Esophagus squamous epithelium (tissue), 5 donors: ENCODE measurements around the gene PRSS35. TPM values are rescaled to one million over a fixed set of nuclear protein-coding genes. Genes with fewer than 3 reads are reported as not detected.
"Not testable (repeated sequence)": the region's sequence is repeated elsewhere in the genome, so short reads cannot be mapped to it uniquely, and the experiment has no call there.

Experiments used
- DNase-seq: peaks from one replicate; lab custom pipeline; 2025; lab: John Stamatoyannopoulos, UW
- H3K27ac ChIP-seq, 4 donors: fragments of 200-600 bp; sonication (generic); one replicate each; pipeline ENCODE4 v1.5.1; 2016 to 2019; ENCODE audit warnings: mild to moderate bottlenecking in 1 of 4
- H3K27me3 ChIP-seq, 4 donors: fragments of 200-600 bp; sonication (generic); 1 replicate in 3 of 4; 2 replicates in 1 of 4; pipeline versions ENCODE4 v1.5.1 to v1.6.0; 2017 to 2021; ENCODE audit warnings: antibody characterized with exemption in 1 of 4
- H3K36me3 ChIP-seq, 3 donors: fragments of 200-600 bp; sonication (generic); one replicate each; pipeline ENCODE4 v1.5.1; 2016 to 2019
- H3K4me1 ChIP-seq, 3 donors: fragments of 200-600 bp; sonication (generic); one replicate each; pipeline ENCODE4 v1.5.1; 2017 to 2019
- H3K4me3 ChIP-seq, 4 donors: fragments of 200-600 bp; sonication (generic); 1 replicate in 3 of 4; 2 replicates in 1 of 4; pipeline ENCODE4 v1.5.1; 2016 to 2019; ENCODE audit warnings: mild to moderate bottlenecking in 2 of 4, moderate library complexity in 1 of 4
- H3K9me3 ChIP-seq, 3 donors: fragments of 200-600 bp; sonication (generic); one replicate each; pipeline ENCODE4 v1.5.1; 2016 to 2019
- CTCF ChIP-seq, 6 experiments: fragments of 450-650 bp in 4 of 6; fragments of 200-600 bp in 2 of 6; sonication (generic) in 2 of 6; IDR thresholded peaks; one replicate each; pipeline ENCODE4 v1.5.1; 2016 to 2019; ENCODE audit warnings: antibody characterized with exemption in 6 of 6, mild to moderate bottlenecking in 4 of 6, moderate library complexity in 4 of 6
- POLR2A ChIP-seq, 4 donors: fragments of 450-650 bp; IDR thresholded peaks; one replicate each; pipeline ENCODE4 v1.6.1; 2017; ENCODE audit warnings: antibody characterized with exemption in 4 of 4, mild to moderate bottlenecking in 4 of 4, moderate library complexity in 3 of 4
- WGBS, 2 donors: methylation state at CpG; one replicate each; pipeline ENCODE4 v1.1.5; 2018; 5-methylcytosine and 5-hydroxymethylcytosine counted together
- intact Hi-C: fragments of 100-400 bp; cut with DNase I; formaldehyde crosslinking; loops from one replicate; pipeline ENCODE4 v1.15.0; 2022
- total RNA-seq, 4 donors: library from RNA; depleted of rRNA; stranded (reverse); fragments of >200 nt; gene quantifications; one replicate each; pipeline ENCODE4 v1.1.0, GENCODE V29; 2016
- donor health status: DM: yes; HTN: yes; CAD: no.

PRSS35 gene
- total RNA-seq, 4 donors from 2014 or later: not detected

- WGBS, 2 donors: 100% methylated on average over 1 of the region's 1 CpG
- H3K4me3 ChIP-seq: no peak overlapping the region
These were observed 46.6 kb downstream of the PRSS35 start for GRCh38 chr6:83558975-83559374.

GRCh38 chr6:83571663-83572185, 59.4 kb downstream of the PRSS35 start:
- H3K4me3 ChIP-seq, H3K36me3 ChIP-seq, intact Hi-C loops, DNase-seq, H3K9me3 ChIP-seq, H3K27ac ChIP-seq, H3K4me1 ChIP-seq, H3K27me3 ChIP-seq: not testable (repeated sequence)
- 78 to 91% methylated on average over 4 of the region's 4 CpGs for WGBS, 2 donors

More at GRCh38 chr6:83558975-83559374, 46.6 kb downstream of the PRSS35 start:
- Histone ChIP-seq H3K27me3 (no peaks in the 10 kb centered on the region), H3K4me1 (no peaks in the 10 kb centered on the region), H3K27ac (no peak overlapping the region), H3K36me3 (no peaks in the 10 kb centered on the region), H3K9me3 (no peaks in the 10 kb centered on the region)
- TF ChIP-seq CTCF (IDR thresholded peaks at IDR 0.05) (no peak), POLR2A (IDR thresholded peaks at IDR 0.05) (no peak)
- no peak for DNase-seq
- intact Hi-C loops: no loop called here

GRCh38 chr6:83574783-83575182, 62.4 kb downstream of the PRSS35 start:
- H3K4me1 ChIP-seq: no peaks in the 10 kb centered on the region
- intact Hi-C loops: no loop called here
- no peaks in the 10 kb centered on the region for H3K36me3 ChIP-seq
- no peaks in the 10 kb centered on the region for H3K9me3 ChIP-seq
- H3K27me3 ChIP-seq: no peaks in the 10 kb centered on the region
- no peak overlapping the region for H3K4me3 ChIP-seq
- 66 to 79% methylated on average over 5 of the region's 6 CpGs for WGBS, 2 donors
- TF ChIP-seq CTCF (IDR thresholded peaks at IDR 0.05) (no peak), POLR2A (IDR thresholded peaks at IDR 0.05) (no peak)
- H3K27ac ChIP-seq: no peak overlapping the region
- no peak for DNase-seq

Other genes starting within 250 kb of the PRSS35 start
- 10 to 100 TPM; 20.4 to 58.6 (median 27.2) TPM for gene ME1, start 81.5 kb upstream of the PRSS35 start, total RNA-seq
- not detected for gene SNAP91, start 196.6 kb downstream of the PRSS35 start, total RNA-seq